AG04449 (cell line): ENCODE data around the gene OR11A1.

Source experiments
- CTCF ChIA-PET: fragments of 350-600 bp; formaldehyde crosslinking; extraction: SDS; loops from one replicate; lab custom pipeline; 2021; ENCODE audit warnings: antibody characterized with exemption; lab: Yijun Ruan, JAX
- POLR2A ChIA-PET: fragments of 400-600, 350-600 bp; formaldehyde crosslinking; extraction: SDS; loops from one replicate; lab custom pipeline; 2020; ENCODE audit warnings: antibody characterized with exemption, inconsistent platforms; lab: Yijun Ruan, JAX
- DNase-seq: peaks from one replicate; pipeline ENCODE4 v3.0.0-alpha.2; 2010; ENCODE audit warnings: low read depth, low spot score
- H3K4me3 ChIP-seq: 2 replicates; pipeline ENCODE4 v1.5.1; 2011; ENCODE audit warnings: low read depth, mild to moderate bottlenecking, control low read depth, low read length
- CTCF ChIP-seq: IDR thresholded peaks from one replicate; pipeline ENCODE4 v1.5.1; 2011; ENCODE audit warnings: mild to moderate bottlenecking, moderate library complexity, low read length, control low read depth, inconsistent platforms; ENCODE audit not compliant: insufficient read depth; ENCODE audit errors: missing control alignments

The OR11A1 gene, protein sequence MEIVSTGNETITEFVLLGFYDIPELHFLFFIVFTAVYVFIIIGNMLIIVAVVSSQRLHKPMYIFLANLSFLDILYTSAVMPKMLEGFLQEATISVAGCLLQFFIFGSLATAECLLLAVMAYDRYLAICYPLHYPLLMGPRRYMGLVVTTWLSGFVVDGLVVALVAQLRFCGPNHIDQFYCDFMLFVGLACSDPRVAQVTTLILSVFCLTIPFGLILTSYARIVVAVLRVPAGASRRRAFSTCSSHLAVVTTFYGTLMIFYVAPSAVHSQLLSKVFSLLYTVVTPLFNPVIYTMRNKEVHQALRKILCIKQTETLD

GRCh38 chr6:29456971-29457370 lies at the start of gene OR11A1, which contains the start of gene OR2H1:
Gene OR11A1, minus strand, starts transcription at chr6:29457071. Its CDS starts 29,430 bp downstream, at chr6:29427641.
Gene OR2H1, plus strand, starts transcription at chr6:29457155. Its CDS starts 4,615 bp downstream, at chr6:29461770.
- ChIA-PET POLR2A (no interaction called here), CTCF (no interaction called here)
- H3K4me3 ChIP-seq: no peak within 1 kb of the TSS
- no peak for TF ChIP-seq CTCF
- DNase-seq: no peak

DNA sequence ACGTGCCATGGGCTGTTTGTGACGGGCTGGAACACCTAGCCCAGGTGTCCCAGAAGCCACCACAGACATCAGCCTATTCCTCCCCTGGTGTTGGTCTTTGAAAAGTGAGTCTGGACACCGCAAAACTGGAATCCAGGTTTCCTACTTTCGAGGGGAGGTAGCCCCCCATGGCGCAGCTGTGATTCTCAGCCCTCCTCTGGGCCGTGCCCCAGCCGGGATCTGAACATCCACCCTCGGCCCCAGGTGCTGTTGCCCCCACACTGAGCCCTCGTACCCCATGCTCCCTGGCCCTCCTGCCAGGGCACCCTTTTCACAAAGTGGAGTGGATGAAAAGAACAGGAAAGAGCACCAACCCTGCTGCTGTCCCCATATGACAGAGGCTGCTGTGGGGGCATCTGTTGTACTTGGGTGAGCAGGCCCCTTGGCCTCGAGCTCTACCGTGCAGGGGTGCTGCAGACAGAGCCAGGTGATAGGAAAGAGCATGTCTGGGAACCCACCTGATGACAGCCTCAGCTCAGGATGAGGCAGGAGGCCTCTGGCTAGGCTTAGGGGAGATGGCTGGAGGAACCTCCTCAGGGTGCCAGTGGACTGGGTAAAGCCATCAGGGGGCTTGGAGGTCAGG lies 49.7 kb upstream of the OR11A1 start:
- ChIA-PET CTCF (no interaction called here), POLR2A (no interaction called here)
- no peak for TF ChIP-seq CTCF
- DNase-seq: no peak
- H3K4me3 ChIP-seq: no peak overlapping the region

- ChIA-PET POLR2A (no interaction called here), CTCF (no interaction called here)
- no peak for DNase-seq
- no peak overlapping the region for H3K4me3 ChIP-seq
- no peak for TF ChIP-seq CTCF
Measured at GRCh38 chr6:29505808-29506207, 48.9 kb upstream of the OR11A1 start.

DNA sequence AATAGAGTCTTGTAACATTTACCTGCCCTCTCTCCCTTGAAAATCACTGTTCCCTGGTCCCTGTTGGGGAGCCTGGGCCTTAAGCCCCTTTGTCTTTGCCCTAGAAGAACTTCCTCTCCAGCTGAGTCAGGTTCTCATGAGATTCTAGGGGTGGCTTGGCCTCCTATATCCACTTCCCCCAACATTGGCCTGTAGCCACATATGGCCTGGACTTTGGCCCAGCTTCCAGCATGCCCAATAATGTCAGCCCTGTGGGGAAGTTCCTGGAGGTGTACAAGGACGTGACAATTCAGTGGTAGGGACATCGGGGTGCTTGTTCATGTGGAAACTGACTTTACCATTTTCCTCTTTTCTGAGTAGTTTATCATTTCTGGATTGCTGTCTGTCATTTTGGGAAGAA lies 48.1 kb upstream of the OR11A1 start:
- no peak for DNase-seq
- H3K4me3 ChIP-seq: no peak overlapping the region
- ChIA-PET CTCF (no interaction called here), POLR2A (no interaction called here)
- TF ChIP-seq CTCF: no peak

DNA sequence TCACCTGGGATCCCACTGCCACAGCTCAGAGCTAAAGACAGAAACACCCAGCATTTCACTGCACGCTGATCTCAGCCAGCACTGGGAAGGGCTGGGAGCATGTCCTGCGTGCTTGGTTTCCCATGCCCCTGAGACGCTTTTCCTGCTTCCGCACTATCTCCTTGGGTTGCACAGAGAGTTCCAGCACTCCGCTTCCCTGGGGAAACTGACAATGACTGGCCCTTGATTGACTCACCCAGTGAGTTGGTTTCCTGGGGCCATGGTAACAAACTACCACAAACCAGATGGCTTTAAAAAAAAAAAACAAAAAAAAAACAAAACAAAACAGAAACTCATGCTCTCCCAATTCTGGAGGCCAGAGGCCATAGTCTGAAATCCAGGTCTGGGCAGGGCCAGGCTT lies 45.7 kb upstream of the OR11A1 start:
- H3K4me3 ChIP-seq: no peak overlapping the region
- no peak for DNase-seq
- CTCF ChIA-PET: no interaction called here
- POLR2A ChIA-PET: no interaction called here
- TF ChIP-seq CTCF: no peak

DNA sequence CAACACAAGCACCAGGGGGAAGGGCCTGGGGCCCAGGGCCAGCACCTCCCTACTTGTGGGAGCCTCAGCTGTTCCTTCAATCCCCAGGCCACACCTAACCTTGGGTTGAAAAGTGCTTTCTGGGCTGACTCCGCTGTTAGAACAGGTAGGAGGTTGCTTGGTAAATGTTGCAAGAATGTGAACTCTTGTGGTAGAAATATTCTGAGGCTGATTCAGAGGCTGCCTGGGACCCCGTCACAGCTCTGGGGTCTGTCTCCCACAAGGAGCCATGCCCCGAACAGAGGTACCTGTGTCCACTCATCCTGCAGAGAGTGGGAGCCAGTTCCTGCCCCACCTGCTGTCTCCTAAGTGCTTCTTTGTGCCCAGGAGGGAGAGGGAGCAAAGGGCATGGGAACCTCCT lies 45.3 kb upstream of the OR11A1 start:
- no peak overlapping the region for H3K4me3 ChIP-seq
- ChIA-PET POLR2A (no interaction called here), CTCF (no interaction called here)
- no peak for DNase-seq
- no peak for TF ChIP-seq CTCF
